Thoracic aorta (tissue), 2 donors: ENCODE results near the gene TRABD. TPM values are rescaled to one million over a fixed set of nuclear protein-coding genes. Genes with fewer than 3 reads are reported as not detected.
A peak's percentile ranks its signal among the peaks of the same experiment; 100 is the strongest.

Source experiments
- ATAC-seq: fragments of 150-250 bp; one replicate; pipeline ENCODE4 v1.8.0; 2017; ENCODE audit warnings: low read depth; ENCODE audit not compliant: insufficient number of reproducible peaks, low FRiP score
- DNase-seq: peaks from one replicate; pipeline ENCODE4 v3.0.0-alpha.2; 2020; ENCODE audit warnings: low spot score
- H3K27ac ChIP-seq, 2 donors: fragments of 200-600 bp; sonication (generic); 1 replicate in 1 of 2; 2 replicates in 1 of 2; pipeline ENCODE4 v1.5.1; 2016; ENCODE audit warnings: mild to moderate bottlenecking in 2 of 2, moderate library complexity in 2 of 2
- H3K27me3 ChIP-seq: fragments of 200-600 bp; sonication (generic); replicated peaks from 2 replicates; pipeline ENCODE4 v1.6.0; 2016; ENCODE audit warnings: mild to moderate bottlenecking; ENCODE audit not compliant: insufficient read depth
- H3K36me3 ChIP-seq: fragments of 200-600 bp; sonication (generic); one replicate; pipeline ENCODE4 v1.5.1; 2016
- H3K4me1 ChIP-seq, 2 donors: fragments of 200-600 bp; sonication (generic); 1 replicate in 1 of 2; 2 replicates in 1 of 2; pipeline versions ENCODE4 v1.5.1 to v1.6.0; 2016; ENCODE audit warnings: low read depth in 2 of 2, mild to moderate bottlenecking in 1 of 2; ENCODE audit not compliant: control insufficient read depth in 1 of 2
- H3K4me3 ChIP-seq: fragments of 200-600 bp; sonication (generic); 2 replicates; pipeline ENCODE4 v1.5.1; 2016; ENCODE audit warnings: mild to moderate bottlenecking
- H3K9me3 ChIP-seq: fragments of 200-600 bp; sonication (generic); 2 replicates; pipeline ENCODE4 v1.5.1; 2016
- CTCF ChIP-seq: fragments of 200-600 bp; sonication (generic); IDR thresholded peaks from one replicate; pipeline ENCODE4 v1.5.1; 2019; ENCODE audit warnings: antibody characterized with exemption
- total RNA-seq, 2 donors: library from RNA; depleted of rRNA; stranded (reverse); fragments of >200 nt; gene quantifications; one replicate each; pipeline versions ENCODE4 v1.1.0 to v1.2.3, GENCODE V29; 2016

The TRABD gene
- total RNA-seq, 2 donors from 2014 or later, result 31.7 to 40.6 TPM

GRCh38 chr22:50233223-50233622, 47.5 kb downstream of the TRABD start:
- Histone ChIP-seq H3K36me3 (peaks cover 27% of the 10 kb centered on the region), H3K27ac (no peak overlapping the region), H3K4me1 (no peaks in the 10 kb centered on the region), H3K4me3 (no peak overlapping the region), H3K9me3 (no peaks in the 10 kb centered on the region), H3K27me3 (no peaks in the 10 kb centered on the region)
- DNase-seq (no peak), ATAC-seq (no peak)
- TF ChIP-seq CTCF, result no peak

- H3K9me3 ChIP-seq, result no peaks in the 10 kb centered on the region
- TF ChIP-seq CTCF, result no peak
- DNase-seq, result no peak
- H3K27ac ChIP-seq, result no peak overlapping the region
- H3K4me3 ChIP-seq, result no peak overlapping the region
- ATAC-seq, result no peak
- H3K27me3 ChIP-seq, result no peaks in the 10 kb centered on the region
- peaks cover 7 to 8% of the 10 kb centered on the region in 2 donors for H3K4me1 ChIP-seq
- peaks cover 32% of the 10 kb centered on the region for H3K36me3 ChIP-seq
Observed at GRCh38 chr22:50236731-50237409, 51.2 kb downstream of the TRABD start.

- no peak for DNase-seq
- H3K36me3 ChIP-seq, result peaks cover 25% of the 10 kb centered on the region
- H3K4me3 ChIP-seq, result no peak overlapping the region
- TF ChIP-seq CTCF, result no peak
- no peaks in the 10 kb centered on the region for H3K27me3 ChIP-seq
- ATAC-seq, result no peak
- no peaks in the 10 kb centered on the region for H3K9me3 ChIP-seq
- no peak overlapping the region for H3K27ac ChIP-seq
- H3K4me1 ChIP-seq, result peaks cover 21 to 27% of the 10 kb centered on the region in 2 donors
Observed at GRCh38 chr22:50238755-50239154, 53.0 kb downstream of the TRABD start.

- H3K27ac ChIP-seq, result no peak overlapping the region
- H3K4me1 ChIP-seq, result peaks cover 29 to 44% of the 10 kb centered on the region in 2 donors
- ATAC-seq (no peak), DNase-seq (no peak)
- peak overlapping the region; percentile 89 for H3K4me3 ChIP-seq
- H3K9me3 ChIP-seq, result no peaks in the 10 kb centered on the region
- peaks cover 17% of the 10 kb centered on the region for H3K36me3 ChIP-seq
- H3K27me3 ChIP-seq, result no peaks in the 10 kb centered on the region
- TF ChIP-seq CTCF, result no peak
Observed at GRCh38 chr22:50242406-50242949, 56.8 kb downstream of the TRABD start.

GRCh38 chr22:50243685-50244419, 58.1 kb downstream of the TRABD start:
- ATAC-seq (no peak), DNase-seq (no peak)
- no peak for TF ChIP-seq CTCF
- H3K36me3 ChIP-seq, result peaks cover 10% of the 10 kb centered on the region
- H3K9me3 ChIP-seq, result no peaks in the 10 kb centered on the region
- no peaks in the 10 kb centered on the region for H3K27me3 ChIP-seq
- peaks cover 29 to 50% of the 10 kb centered on the region in 2 donors for H3K4me1 ChIP-seq
- peak overlapping the region; percentile 89 for H3K4me3 ChIP-seq
- H3K27ac ChIP-seq, result peak overlapping the region; percentile 86 to 90
